ENCODE results near the gene RCAN1.

DNA sequence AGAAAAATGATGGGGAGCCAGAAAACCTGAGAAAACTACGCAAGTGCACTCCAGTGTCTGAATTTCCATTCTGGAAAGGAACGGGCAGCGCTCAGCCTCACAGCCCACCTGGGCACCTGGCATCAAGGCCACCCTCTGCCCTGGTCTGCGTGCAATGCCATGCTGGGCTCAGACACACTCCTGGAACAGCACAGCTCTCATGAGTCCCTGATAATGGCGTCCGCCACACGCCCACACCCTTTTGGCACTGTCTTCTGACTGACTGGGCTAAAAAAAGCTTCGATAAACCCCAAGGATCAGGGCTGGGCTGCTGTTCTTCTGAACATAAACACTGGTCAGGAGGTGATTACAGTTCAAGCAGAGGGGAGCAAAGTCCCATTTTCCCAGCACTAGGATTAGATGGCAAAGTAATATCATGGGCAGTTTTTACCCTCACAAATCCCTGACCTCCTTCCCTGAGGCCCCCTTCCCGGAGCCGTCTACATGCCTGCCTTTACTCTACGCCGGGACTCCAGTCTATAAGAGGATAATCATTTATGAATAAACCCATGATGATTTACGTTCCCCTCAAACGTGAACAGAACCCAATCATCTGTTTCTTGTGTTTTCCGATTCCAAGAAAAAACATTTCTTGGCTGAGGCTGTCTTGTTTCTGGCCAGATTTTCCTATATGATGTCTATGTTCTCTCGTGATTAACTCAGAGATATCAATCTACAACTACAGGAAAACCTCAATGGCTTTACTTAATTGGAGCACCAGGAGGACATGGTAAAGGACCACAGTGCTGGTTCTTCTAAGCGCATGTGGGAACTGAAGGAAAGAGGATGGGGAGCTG lies 22.6 kb downstream of the RCAN1 start:
- TF ChIP-seq, protein P1, sequence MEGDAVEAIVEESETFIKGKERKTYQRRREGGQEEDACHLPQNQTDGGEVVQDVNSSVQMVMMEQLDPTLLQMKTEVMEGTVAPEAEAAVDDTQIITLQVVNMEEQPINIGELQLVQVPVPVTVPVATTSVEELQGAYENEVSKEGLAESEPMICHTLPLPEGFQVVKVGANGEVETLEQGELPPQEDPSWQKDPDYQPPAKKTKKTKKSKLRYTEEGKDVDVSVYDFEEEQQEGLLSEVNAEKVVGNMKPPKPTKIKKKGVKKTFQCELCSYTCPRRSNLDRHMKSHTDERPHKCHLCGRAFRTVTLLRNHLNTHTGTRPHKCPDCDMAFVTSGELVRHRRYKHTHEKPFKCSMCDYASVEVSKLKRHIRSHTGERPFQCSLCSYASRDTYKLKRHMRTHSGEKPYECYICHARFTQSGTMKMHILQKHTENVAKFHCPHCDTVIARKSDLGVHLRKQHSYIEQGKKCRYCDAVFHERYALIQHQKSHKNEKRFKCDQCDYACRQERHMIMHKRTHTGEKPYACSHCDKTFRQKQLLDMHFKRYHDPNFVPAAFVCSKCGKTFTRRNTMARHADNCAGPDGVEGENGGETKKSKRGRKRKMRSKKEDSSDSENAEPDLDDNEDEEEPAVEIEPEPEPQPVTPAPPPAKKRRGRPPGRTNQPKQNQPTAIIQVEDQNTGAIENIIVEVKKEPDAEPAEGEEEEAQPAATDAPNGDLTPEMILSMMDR (IDR thresholded peaks at IDR 0.05; ENCODE audit: low read depth, low read length), result no peak
- TF ChIP-seq EZH2phosphoT487 (IDR thresholded peaks at IDR 0.05; ENCODE audit: low read depth), result no peak

Measured in OCI-LY3 (cell line).